Trophoblast cell (in vitro differentiated cells and primary cell): ENCODE results near the gene COBLL1.

Experiments used
- DNase-seq, 2 donors: peaks; one replicate each; pipeline ENCODE4 v3.0.0-alpha.2; 2016
- H2AFZ ChIP-seq: 2 replicates; pipeline ENCODE4 v1.6.1; 2013; ENCODE audit warnings: low read length, moderate library complexity, mild to moderate bottlenecking; ENCODE audit not compliant: insufficient read depth, poor library complexity
- H2AK5ac ChIP-seq: 2 replicates; pipeline ENCODE4 v1.6.1; 2013; ENCODE audit warnings: mild to moderate bottlenecking, low read length
- H2BK120ac ChIP-seq: 2 replicates; pipeline ENCODE4 v1.6.1; 2013; ENCODE audit warnings: low read length, mild to moderate bottlenecking, moderate library complexity; ENCODE audit not compliant: insufficient read depth, poor library complexity
- H2BK12ac ChIP-seq: 2 replicates; pipeline ENCODE4 v1.6.1; 2013; ENCODE audit warnings: mild to moderate bottlenecking, low read length, moderate library complexity
- H2BK5ac ChIP-seq: 2 replicates; pipeline ENCODE4 v1.6.1; 2013; ENCODE audit warnings: low read length, low read depth, moderate library complexity, mild to moderate bottlenecking; ENCODE audit not compliant: poor library complexity
- H3K14ac ChIP-seq: 2 replicates; pipeline ENCODE4 v1.6.1; 2013; ENCODE audit warnings: mild to moderate bottlenecking, low read length
- H3K18ac ChIP-seq: 2 replicates; pipeline ENCODE4 v1.6.1; 2013; ENCODE audit warnings: mild to moderate bottlenecking, low read length
- H3K23ac ChIP-seq: 2 replicates; pipeline ENCODE4 v1.6.1; 2013; ENCODE audit warnings: low read length
- H3K27ac ChIP-seq: 2 replicates; pipeline ENCODE4 v1.5.1; 2013; ENCODE audit warnings: low read depth, mild to moderate bottlenecking, inconsistent platforms, low read length, moderate library complexity
- H3K27me3 ChIP-seq: 2 replicates; pipeline ENCODE4 v1.6.1; 2013; ENCODE audit warnings: inconsistent platforms, mild to moderate bottlenecking, low read length, moderate library complexity; ENCODE audit not compliant: insufficient read depth
- H3K36me3 ChIP-seq, 2 experiments: 1 replicate in 1 of 2; 2 replicates in 1 of 2; pipeline ENCODE4 v1.6.1; 2013; ENCODE audit warnings: low read length in 2 of 2, mild to moderate bottlenecking in 2 of 2, moderate library complexity in 1 of 2; ENCODE audit not compliant: insufficient read depth in 2 of 2, control insufficient read depth in 1 of 2
- H3K4ac ChIP-seq: 2 replicates; pipeline ENCODE4 v1.6.1; 2013; ENCODE audit warnings: low read depth, mild to moderate bottlenecking, low read length, moderate library complexity
- H3K4me1 ChIP-seq, 2 experiments: 1 replicate in 1 of 2; 2 replicates in 1 of 2; pipeline ENCODE4 v1.6.1; 2013; ENCODE audit warnings: low read length in 2 of 2, mild to moderate bottlenecking in 2 of 2, moderate library complexity in 1 of 2; ENCODE audit not compliant: insufficient read depth in 2 of 2, control insufficient read depth in 1 of 2
- H3K4me2 ChIP-seq: 2 replicates; pipeline ENCODE4 v1.6.1; 2013; ENCODE audit warnings: inconsistent platforms, mild to moderate bottlenecking, low read length, moderate library complexity
- H3K4me3 ChIP-seq: 2 replicates; pipeline ENCODE4 v1.5.1; 2013; ENCODE audit warnings: mild to moderate bottlenecking, low read depth, low read length, inconsistent platforms
- H3K79me1 ChIP-seq: one replicate; pipeline ENCODE4 v1.6.1; 2013; ENCODE audit warnings: low read length
- H3K79me2 ChIP-seq: 2 replicates; pipeline ENCODE4 v1.6.1; 2013; ENCODE audit warnings: low read length, mild to moderate bottlenecking; ENCODE audit not compliant: control insufficient read depth, insufficient read depth, poor library complexity
- H3K9ac ChIP-seq: 2 replicates; pipeline ENCODE4 v1.6.1; 2013; ENCODE audit warnings: mild to moderate bottlenecking, low read length
- H3K9me3 ChIP-seq: 2 replicates; pipeline ENCODE4 v1.6.1; 2013; ENCODE audit warnings: low read depth, mild to moderate bottlenecking, control low read depth, inconsistent platforms, low read length; ENCODE audit not compliant: insufficient read depth
- H4K12ac ChIP-seq: 2 replicates; pipeline ENCODE4 v1.6.1; 2013; ENCODE audit warnings: low read depth, mild to moderate bottlenecking, low read length, moderate library complexity
- H4K8ac ChIP-seq: 2 replicates; pipeline ENCODE4 v1.6.1; 2013; ENCODE audit warnings: low read depth, mild to moderate bottlenecking, low read length, moderate library complexity
- H4K91ac ChIP-seq: one replicate; pipeline ENCODE4 v1.6.1; 2013; ENCODE audit warnings: low read depth, mild to moderate bottlenecking, low read length, moderate library complexity
- WGBS: extraction: QIAGEN DNeasy Blood & Tissue Kit; methylation state at CpG from one replicate; pipeline ENCODE4 v1.1.7; 2013; ENCODE audit warnings: missing lambda C conversion rate; ENCODE audit not compliant: insufficient read length, insufficient coverage; ENCODE audit errors: extremely low coverage; 5-methylcytosine and 5-hydroxymethylcytosine counted together

Gene COBLL1

DNA sequence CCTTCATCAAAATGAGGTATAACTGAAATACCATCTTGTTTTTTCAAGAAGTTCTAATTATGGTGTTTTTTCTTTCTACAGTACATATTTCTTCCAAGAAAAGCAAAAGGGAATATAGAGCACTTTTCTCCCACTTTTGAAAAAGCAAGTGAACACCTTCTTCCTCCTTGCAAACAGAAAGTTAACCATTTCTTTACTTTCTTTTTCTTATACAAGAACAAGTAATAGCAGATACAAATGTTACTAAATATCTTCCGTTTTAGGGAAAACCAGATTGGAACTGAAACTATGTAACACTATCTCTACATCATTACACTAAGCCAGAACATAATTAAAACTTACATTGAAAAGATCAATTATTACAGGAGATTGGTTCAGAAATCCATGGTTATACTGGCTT is 44.0 kb downstream of the COBLL1 start:
- Histone ChIP-seq H2BK5ac (no peak overlapping the region), H3K27ac (no peak overlapping the region), H3K4ac (no peak overlapping the region), H2BK12ac (no peak overlapping the region), H3K9me3 (no peaks in the 10 kb centered on the region), H2AFZ (no peak overlapping the region), H3K18ac (no peak overlapping the region), H3K23ac (no peak overlapping the region), H3K4me3 (no peak overlapping the region), H3K79me1 (no peaks in the 10 kb centered on the region), H4K12ac (no peak overlapping the region), H2BK120ac (no peak overlapping the region), H3K79me2 (no peaks in the 10 kb centered on the region), H3K36me3 (no peaks in the 10 kb centered on the region), H3K14ac (no peak overlapping the region), H2AK5ac (no peak overlapping the region), H3K4me1 (peaks cover 0 to 3% of the 10 kb centered on the region in 2 experiments), H3K4me2 (no peak overlapping the region), H4K91ac (no peak overlapping the region), H3K9ac (no peak overlapping the region), H3K27me3 (no peaks in the 10 kb centered on the region), H4K8ac (no peak overlapping the region)
- DNase-seq = no peak
- WGBS = no CpG with 5 or more reads among the region's 1 CpG

DNA sequence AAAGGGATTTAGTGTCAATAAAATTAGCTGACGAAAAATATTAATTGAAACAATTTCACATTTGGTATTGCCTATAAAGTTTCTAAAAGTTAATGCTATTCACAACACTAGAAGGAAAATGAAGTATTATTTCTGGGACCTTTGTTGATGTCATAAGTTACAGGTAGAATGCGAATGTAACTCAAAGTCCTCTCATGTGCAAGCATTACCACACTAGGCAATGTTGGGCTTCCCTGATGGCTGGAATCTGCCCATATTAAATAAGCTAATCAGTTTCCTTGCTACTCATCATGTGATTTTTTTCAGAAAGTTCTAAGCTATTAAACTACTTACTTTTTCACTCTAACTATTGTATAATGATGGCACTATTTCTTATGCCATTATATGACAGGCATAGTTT is 44.6 kb downstream of the COBLL1 start:
- H2BK120ac ChIP-seq = no peak overlapping the region
- no peak overlapping the region for H3K18ac ChIP-seq
- WGBS = no CpG with 5 or more reads among the region's 2 CpGs
- H3K14ac ChIP-seq = no peak overlapping the region
- H3K4me1 ChIP-seq = peaks cover 0 to 4% of the 10 kb centered on the region in 2 experiments
- no peak overlapping the region for H2AK5ac ChIP-seq
- H2BK12ac ChIP-seq = no peak overlapping the region
- H3K36me3 ChIP-seq = peaks cover 0 to 3% of the 10 kb centered on the region in 2 experiments
- H3K79me2 ChIP-seq = no peaks in the 10 kb centered on the region
- H3K27ac ChIP-seq = no peak overlapping the region
- no peak for DNase-seq
- H3K79me1 ChIP-seq = no peaks in the 10 kb centered on the region
- no peaks in the 10 kb centered on the region for H3K27me3 ChIP-seq
- H2BK5ac ChIP-seq = no peak overlapping the region
- H3K23ac ChIP-seq = no peak overlapping the region
- H3K4ac ChIP-seq = no peak overlapping the region
- H3K4me2 ChIP-seq = no peak overlapping the region
- H4K8ac ChIP-seq = no peak overlapping the region
- no peak overlapping the region for H4K12ac ChIP-seq
- no peak overlapping the region for H2AFZ ChIP-seq
- H4K91ac ChIP-seq = no peak overlapping the region
- H3K4me3 ChIP-seq = no peak overlapping the region
- H3K9ac ChIP-seq = no peak overlapping the region
- H3K9me3 ChIP-seq = no peaks in the 10 kb centered on the region

DNA sequence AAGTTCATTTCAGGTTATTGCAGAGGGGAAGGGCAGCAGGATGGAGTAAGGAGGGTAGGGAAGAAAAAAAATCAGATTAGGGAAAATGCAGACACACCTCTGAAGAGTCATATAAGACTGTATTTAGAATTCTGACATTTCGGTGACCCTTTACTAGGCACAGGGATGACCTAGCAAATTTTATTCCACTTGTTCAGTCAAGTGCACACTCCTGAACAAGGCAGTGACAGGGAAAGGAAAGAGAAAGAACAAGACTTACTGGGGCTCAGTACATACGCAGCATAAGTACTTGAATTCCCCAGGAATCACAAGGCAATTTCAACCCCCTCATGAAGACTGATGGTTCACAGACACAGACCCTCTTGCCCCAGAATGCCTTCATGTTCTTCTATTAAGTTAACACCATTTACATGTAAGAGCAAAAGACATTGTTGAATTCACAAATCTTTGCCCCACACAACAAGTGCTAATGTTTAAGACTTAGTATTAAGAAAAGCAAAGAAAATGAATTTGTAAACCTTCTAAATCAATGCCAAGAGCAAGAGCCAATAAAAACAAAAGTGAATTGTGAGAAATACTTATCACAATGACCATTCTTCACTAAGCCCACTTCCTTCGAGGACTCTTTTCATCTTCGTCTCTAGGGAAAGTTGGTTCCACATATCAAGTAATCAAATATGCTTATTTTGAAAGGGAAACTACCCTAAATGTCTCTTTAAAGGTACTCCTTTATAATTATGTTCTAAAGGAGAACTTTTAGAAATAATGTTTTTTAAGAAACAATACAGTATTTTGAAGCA is 47.0 kb downstream of the COBLL1 start:
- WGBS = no CpG with 5 or more reads among the region's 4 CpGs
- Histone ChIP-seq H4K12ac (no peak overlapping the region), H2AFZ (no peak overlapping the region), H4K91ac (no peak overlapping the region), H3K4me2 (no peak overlapping the region), H3K14ac (no peak overlapping the region), H3K4ac (no peak overlapping the region), H3K4me1 (peaks cover 0 to 4% of the 10 kb centered on the region in 2 experiments), H3K9ac (no peak overlapping the region), H3K27me3 (no peaks in the 10 kb centered on the region), H2AK5ac (no peak overlapping the region), H3K4me3 (no peak overlapping the region), H4K8ac (no peak overlapping the region), H3K36me3 (peaks cover 0 to 3% of the 10 kb centered on the region in 2 experiments), H2BK120ac (no peak overlapping the region), H2BK12ac (no peak overlapping the region), H3K18ac (no peak overlapping the region), H3K79me2 (no peaks in the 10 kb centered on the region), H2BK5ac (no peak overlapping the region), H3K79me1 (no peaks in the 10 kb centered on the region), H3K27ac (peak overlapping the region; percentile 27), H3K23ac (no peak overlapping the region), H3K9me3 (no peaks in the 10 kb centered on the region)
- DNase-seq = no peak

DNA sequence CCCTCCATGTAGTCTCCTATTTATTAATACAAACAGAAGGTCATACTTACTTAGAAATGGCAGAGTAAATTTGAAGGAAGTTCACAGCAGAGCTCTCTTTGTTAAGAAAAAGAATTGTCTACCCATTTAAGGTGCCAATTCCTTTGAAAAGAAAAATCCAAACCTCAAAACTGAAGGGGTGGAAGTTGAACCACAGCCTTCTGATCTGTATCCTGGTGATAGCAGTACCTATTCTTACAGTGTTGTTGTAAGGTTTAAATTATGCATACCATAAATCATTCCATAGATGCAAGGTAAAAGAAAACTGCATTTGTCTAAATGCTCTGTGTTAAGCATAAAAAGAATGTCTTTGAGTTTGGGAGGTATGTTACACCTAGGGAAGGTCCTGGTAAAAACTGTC is 47.6 kb downstream of the COBLL1 start:
- H2BK12ac ChIP-seq = no peak overlapping the region
- DNase-seq = no peak
- no peaks in the 10 kb centered on the region for H3K9me3 ChIP-seq
- no peaks in the 10 kb centered on the region for H3K27me3 ChIP-seq
- H3K36me3 ChIP-seq = peaks cover 0 to 3% of the 10 kb centered on the region in 2 experiments
- no peaks in the 10 kb centered on the region for H3K79me2 ChIP-seq
- no peak overlapping the region for H2AK5ac ChIP-seq
- no peak overlapping the region for H3K4me3 ChIP-seq
- H3K18ac ChIP-seq = no peak overlapping the region
- H3K4me2 ChIP-seq = no peak overlapping the region
- peaks cover 0 to 4% of the 10 kb centered on the region in 2 experiments for H3K4me1 ChIP-seq
- H3K23ac ChIP-seq = no peak overlapping the region
- H2BK5ac ChIP-seq = no peak overlapping the region
- no peak overlapping the region for H4K8ac ChIP-seq
- H4K91ac ChIP-seq = no peak overlapping the region
- H2AFZ ChIP-seq = no peak overlapping the region
- no peak overlapping the region for H3K9ac ChIP-seq
- no peak overlapping the region for H3K14ac ChIP-seq
- no peak overlapping the region for H4K12ac ChIP-seq
- H3K79me1 ChIP-seq = no peaks in the 10 kb centered on the region
- H3K4ac ChIP-seq = no peak overlapping the region
- no peak overlapping the region for H3K27ac ChIP-seq
- no peak overlapping the region for H2BK120ac ChIP-seq
